ENCODE measurements around the gene FSIP1.
"Not testable (repeated sequence)": the region's sequence is repeated elsewhere in the genome, so short reads cannot be mapped to it uniquely, and the experiment has no call there.

The FSIP1 gene

DNA sequence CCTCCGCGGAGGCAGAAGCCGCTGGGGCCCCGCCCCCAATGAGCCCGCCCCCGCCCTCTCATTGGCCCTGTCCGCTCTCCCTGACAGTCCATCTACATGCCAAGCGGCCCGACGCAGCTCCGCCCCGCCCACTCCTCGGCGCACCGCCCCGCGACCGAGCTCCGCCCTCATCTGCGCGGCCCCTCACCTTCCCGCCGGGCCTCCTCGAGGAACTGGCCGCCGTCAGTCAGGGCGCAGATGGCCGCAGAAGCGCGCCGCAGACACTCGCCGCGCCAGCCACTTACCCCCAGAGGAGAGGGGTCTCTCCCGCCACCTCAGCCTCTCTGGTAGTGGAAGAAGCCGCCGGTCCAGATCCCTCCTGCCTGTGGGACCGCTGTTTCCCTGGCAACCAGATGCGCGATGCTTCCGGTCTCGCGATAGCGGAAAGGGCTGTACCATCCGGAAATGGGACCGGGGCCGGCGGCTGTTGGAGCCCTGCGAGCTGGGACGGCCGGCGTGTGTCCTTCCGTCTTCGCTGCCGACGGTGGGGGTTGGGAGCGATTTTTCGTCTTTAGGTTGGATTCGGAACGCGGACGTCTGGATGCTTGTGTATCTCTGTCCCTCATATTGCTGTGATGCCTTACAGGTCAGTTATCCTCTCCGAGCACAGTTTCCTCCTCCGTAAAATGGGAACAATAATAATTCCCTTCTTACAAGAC lies at the start of gene FSIP1:
Gene FSIP1 (minus strand): TSS at position 401 of the 698 bp plus-strand sequence. CDS start 6,317 bp downstream, outside the sequence.
- peak within 1 kb of the TSS; percentile 98 for H3K4me3 ChIP-seq (ENCODE audit: low read length)

DNA sequence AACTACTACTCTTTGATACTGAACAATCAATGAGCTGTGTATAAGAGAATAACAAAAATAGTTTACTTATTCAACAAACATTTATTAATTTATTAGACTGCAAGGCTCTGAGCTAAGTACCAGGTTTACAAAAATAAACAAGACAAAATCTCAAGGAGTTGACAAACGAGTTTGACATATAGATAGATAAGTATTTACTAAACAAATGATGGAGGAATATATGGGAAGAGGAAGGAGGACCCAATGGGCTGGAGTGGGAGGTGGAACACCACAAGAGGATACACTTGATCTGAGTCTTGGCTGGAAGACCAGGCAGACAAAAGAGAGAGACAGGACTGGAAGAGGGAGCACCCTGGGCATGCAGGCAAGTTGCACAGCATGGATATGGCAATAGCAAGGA lies 47.5 kb upstream of the FSIP1 start:
- H3K4me3 ChIP-seq (ENCODE audit: low read length), result no peak overlapping the region
- TF ChIP-seq ZNF274 (IDR thresholded peaks at IDR 0.05; ENCODE audit: low read depth, low read length), result no peak

More for the DNA sequence above, at the start of gene FSIP1:
- no peak for TF ChIP-seq ZNF274 (IDR thresholded peaks at IDR 0.05; ENCODE audit: low read depth, low read length)

DNA sequence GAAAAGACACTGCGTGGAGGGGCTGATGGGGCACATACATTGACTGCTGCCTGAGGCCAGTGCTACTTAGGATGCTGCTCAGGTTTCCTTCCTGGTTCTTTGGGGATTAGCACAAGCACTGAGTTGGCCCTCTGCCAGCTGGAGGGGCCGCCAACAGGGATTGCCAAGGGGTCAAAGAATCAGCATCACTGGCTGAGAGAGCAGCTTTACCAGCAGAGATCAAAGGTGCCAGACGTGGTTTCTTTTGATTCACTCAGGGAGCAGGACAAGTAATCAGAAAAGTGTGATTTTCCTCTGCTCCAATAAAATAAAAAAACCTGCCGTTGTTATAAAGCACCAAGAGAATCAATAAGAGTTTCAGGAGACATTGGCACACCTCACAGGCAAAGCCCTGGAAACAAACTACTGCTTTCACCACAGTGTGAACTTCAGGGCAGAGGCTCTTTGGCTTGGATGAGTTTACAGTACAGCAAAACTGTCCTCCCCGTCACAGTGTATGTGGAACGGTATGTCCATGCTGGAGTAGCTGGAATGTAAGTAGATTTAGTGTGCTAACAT lies 45.8 kb upstream of the FSIP1 start:
- TF ChIP-seq ZNF274 (IDR thresholded peaks at IDR 0.05; ENCODE audit: low read depth, low read length), result no peak
- H3K4me3 ChIP-seq (ENCODE audit: low read length), result no peak overlapping the region

DNA sequence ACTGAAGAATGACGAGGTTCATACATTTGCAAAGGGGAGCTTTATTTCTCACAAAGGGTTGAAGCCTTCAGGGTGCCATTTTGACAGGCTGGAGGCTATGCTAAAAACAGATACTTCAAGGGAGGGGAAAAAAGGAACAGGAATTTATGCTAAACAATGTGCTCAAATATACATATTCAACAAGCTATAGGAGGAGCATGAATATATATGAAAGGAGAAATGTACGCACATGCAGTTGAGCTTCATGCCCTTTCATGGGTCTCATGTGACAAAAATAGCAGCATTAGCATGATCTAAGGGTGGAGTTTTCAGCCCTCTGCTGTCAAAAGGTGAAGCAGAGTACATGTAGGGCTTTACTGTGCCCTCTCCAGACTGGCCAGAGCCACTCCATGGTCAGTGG lies 44.3 kb upstream of the FSIP1 start:
- H3K4me3 ChIP-seq (ENCODE audit: low read length), result no peak overlapping the region
- TF ChIP-seq ZNF274 (IDR thresholded peaks at IDR 0.05; ENCODE audit: low read depth, low read length), result no peak

DNA sequence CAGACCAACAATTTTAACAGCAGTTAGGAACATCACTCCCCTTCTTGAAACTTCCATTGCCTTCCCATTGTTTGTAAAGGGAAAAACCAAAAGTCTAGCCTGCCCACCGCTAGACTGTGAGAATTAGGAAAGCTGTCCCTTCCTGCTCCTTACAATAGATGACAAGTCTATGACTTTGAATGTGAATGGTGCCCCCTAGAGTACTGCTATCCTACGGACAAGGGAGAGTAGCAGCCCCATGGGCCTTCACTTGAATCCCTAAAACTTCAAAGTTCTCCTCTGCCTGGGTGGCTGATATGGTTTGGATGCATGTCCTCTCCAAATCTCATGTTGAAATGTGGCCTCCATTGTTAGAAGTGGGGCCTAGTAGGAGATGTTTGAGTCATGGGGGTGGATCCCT lies 41.0 kb upstream of the FSIP1 start:
- TF ChIP-seq ZNF274 (IDR thresholded peaks at IDR 0.05; ENCODE audit: low read depth, low read length), result no peak
- H3K4me3 ChIP-seq (ENCODE audit: low read length), result no peak overlapping the region

DNA sequence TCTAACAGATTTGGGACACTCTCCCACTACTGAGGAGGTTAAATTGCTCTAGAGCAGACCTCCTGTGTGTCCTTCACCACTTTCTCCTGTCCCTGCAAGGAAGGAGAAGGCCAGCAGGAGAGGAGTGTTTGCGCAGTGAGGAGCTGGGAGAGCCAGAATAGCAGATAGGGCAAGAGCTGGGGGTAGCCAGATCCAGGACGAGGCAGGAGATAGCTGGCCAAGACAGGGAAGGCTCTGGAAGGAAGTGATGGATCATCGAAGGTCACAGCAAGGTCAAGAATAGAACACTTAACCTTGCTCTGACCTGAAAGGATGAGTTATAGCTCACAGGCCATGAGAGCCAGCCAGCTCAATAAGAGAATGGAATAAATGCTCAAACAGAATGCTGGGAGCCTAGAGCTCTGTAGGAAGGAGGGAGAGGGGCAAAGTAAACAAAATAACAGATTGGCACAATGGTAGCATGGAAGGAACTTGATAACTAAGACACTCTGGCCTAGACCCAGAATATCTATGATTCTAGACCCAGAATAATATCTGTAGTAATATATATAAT lies 37.5 kb upstream of the FSIP1 start:
- no peak overlapping the region for H3K4me3 ChIP-seq (ENCODE audit: low read length)
- TF ChIP-seq ZNF274 (IDR thresholded peaks at IDR 0.05; ENCODE audit: low read depth, low read length), result no peak

DNA sequence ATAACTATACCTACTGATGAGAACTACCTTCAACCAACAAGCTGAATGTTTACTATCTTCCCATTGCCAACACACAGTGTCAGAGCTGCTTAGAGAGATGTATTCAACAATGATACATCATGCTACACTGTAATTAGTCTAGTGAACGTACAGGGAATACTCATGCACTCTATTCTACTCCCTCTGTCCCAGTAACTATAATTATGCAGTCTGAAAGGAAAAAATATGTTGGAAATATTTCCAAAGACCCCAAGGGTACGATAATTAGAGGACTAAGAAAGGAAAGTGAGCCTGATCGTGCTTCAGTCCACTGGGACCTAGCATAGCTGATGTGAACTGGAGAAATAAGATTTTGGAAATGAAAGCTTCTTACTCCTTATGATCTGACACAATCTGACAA lies 36.9 kb upstream of the FSIP1 start:
- no peak for TF ChIP-seq ZNF274 (IDR thresholded peaks at IDR 0.05; ENCODE audit: low read depth, low read length)
- H3K4me3 ChIP-seq (ENCODE audit: low read length), result no peak overlapping the region

DNA sequence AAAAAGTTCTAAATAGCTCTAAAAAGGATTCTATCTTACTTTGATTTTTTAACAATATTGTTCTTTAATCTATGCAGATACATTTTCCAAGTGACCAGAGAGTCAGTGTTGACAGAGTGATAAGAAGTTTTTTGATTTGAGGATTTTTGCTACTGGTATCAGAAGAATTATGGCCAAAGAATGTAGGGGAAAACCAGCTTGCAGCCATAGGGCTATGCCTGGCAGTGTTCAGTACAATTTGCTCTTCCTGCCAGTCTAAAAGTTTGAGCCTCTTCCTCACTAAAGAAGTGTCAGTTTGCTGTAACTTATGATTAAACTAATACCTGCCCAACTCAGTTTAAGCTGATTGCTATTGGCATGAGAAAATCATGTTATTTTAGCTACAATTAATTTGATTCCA lies 35.3 kb upstream of the FSIP1 start:
- H3K4me3 ChIP-seq (ENCODE audit: low read length), result no peak overlapping the region
- TF ChIP-seq ZNF274 (IDR thresholded peaks at IDR 0.05; ENCODE audit: low read depth, low read length), result no peak

DNA sequence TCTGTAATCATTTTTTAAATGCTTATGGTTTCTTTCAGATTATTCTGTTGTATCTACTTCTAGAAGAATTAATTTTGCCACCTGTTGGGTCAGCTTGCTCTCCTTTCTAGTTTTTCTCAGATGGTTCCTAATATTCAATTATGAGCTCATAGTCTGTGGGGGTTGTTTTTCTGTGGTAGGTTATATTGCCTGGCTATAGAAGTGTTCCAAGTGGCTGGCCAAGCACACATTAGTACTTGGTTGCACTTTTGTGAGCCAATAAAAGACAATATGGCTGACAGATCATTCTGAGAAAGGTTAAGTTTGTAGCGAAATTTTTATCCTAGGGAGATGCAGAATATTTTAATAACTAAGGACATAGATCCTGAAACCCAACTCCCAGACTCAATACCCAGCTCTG lies 31.8 kb upstream of the FSIP1 start:
- no peak overlapping the region for H3K4me3 ChIP-seq (ENCODE audit: low read length)
- TF ChIP-seq ZNF274 (IDR thresholded peaks at IDR 0.05; ENCODE audit: low read depth, low read length), result no peak

DNA sequence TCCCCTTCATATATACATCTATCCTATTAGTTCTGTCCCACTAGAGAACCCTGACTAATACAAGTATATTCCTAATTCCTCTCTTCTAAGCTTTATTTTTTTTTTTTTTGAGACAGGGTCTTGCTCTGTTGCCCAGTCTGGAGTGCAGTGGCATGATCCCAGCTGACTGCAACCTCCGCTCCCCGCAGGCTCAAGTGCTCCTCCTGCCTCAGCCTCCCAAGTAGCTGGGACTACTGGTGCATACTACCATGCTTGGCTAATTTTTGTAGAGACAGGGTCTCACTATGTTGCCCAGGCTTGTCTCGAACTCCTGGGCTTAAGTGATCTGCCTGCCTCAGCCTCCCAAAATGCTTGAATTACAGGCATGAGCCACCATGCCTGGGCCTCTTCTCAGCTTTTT lies 30.0 kb upstream of the FSIP1 start:
- not testable (repeated sequence) for H3K4me3 ChIP-seq (ENCODE audit: low read length)

DNA sequence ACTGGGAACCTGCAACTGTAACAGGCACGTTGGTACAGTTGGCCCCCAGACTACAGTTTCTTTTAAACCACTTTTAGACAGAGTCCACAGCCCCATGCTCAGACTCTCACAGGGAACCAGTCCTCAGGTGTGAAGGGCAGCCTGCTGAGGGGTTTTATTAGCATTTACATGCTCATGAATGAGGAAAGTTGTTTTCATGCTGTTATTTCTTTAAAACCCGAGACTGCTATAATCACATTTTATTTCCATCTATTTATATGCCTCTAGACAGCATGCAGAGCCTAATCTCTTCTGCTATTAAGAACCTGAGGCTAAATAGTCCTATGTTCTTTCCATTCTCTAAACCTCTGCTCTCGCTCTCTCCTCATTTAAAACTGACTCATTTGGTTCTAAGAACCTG lies 26.3 kb upstream of the FSIP1 start:
- TF ChIP-seq ZNF274 (IDR thresholded peaks at IDR 0.05; ENCODE audit: low read depth, low read length), result no peak

DNA sequence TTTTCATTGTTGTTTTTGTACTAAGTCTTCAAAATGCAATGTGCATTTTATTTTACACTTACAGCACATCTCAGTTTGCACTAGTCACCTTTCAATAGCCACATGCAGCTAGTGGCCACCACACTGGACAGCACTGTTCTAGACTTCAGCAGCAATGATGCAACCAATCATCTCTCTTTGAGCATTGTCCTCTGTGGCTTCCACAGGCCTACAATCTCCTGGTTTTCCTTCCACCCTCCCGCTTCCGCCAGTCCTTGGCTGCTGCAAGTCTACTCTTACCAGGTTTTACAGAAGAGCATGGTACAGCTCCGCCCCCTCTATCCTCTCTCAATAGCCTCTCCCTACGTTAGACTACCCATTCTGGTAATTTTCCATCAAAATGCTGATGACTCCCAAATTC lies 25.1 kb upstream of the FSIP1 start:
- no peak for TF ChIP-seq ZNF274 (IDR thresholded peaks at IDR 0.05; ENCODE audit: low read depth, low read length)
- no peak overlapping the region for H3K4me3 ChIP-seq (ENCODE audit: low read length)

More for the DNA sequence above, 26.3 kb upstream of the FSIP1 start:
- H3K4me3 ChIP-seq (ENCODE audit: low read length), result no peak overlapping the region

DNA sequence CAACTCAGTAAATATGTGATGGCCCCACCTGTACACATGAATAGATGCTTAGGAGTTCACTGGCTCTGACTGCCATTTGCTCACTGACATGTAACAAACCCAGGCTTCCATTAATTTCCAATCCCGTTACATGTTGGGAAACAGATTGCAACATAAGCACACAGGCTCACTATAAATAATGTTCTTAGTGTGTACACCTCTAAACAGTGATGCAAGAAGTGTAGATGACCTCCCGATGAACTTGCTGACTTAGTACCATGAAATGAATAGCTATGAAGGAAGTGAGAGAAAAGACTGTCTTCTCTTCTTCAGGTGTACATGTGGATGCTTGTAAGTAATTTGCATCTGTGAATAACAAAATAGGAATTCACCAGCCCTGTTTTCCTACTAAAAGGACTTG lies 21.4 kb upstream of the FSIP1 start:
- TF ChIP-seq ZNF274 (IDR thresholded peaks at IDR 0.05; ENCODE audit: low read depth, low read length), result no peak
- no peak overlapping the region for H3K4me3 ChIP-seq (ENCODE audit: low read length)

DNA sequence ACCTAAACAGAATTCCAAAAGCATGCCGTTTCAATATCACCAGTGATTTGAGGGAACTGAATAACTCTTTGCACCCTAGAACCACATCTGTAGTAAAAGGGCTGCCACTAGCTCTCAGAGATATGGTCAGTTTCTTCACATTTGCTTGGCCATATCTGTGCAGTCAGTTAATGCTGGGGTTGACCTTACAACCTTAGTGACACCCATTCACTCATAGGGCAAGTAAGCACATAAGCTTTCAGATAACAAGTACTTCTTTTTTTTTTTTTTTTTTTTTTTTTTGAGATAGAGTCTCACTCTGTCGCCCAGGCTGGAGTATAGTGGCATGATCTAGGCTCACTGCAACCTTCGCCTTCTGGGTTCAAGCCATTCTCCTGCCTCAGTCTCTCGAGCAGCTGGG lies 20.4 kb upstream of the FSIP1 start:
- H3K4me3 ChIP-seq (ENCODE audit: low read length), result no peak overlapping the region
- TF ChIP-seq ZNF274 (IDR thresholded peaks at IDR 0.05; ENCODE audit: low read depth, low read length), result no peak

DNA sequence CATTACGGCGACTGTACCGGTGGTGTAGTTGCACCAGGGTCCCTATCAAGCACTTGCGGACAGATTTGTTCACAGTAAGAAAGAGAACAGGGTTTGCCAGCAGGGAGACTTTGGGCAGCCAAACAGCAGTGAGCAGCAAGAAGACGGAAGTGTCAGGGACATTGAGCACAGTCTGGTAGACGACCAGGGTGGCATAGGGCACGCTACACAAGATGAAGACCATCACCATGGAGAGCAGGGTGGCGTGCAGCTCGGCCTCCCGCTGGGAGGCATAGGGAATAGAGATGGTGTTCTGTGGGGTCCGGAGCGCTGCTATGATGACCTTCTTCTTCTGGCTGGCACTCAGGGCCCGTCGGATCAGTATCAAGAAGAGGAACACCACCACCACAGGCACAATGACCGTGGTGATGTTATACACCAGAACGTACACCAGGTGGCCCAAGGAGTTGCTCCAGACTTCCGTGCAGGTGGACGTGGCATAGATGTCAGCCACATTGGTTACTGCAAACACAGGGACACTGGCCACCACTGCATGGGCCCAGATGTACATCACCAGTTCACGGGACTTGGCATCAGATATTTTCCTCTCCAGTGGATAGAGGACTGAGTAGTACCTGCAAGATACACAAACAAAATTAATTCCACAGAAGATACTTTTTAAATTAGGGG lies 19.1 kb upstream of the FSIP1 start:
- H3K4me3 ChIP-seq (ENCODE audit: low read length), result no peak overlapping the region
- no peak for TF ChIP-seq ZNF274 (IDR thresholded peaks at IDR 0.05; ENCODE audit: low read depth, low read length)

Measured in GM08714 (cell line).